Type B pancreatic cell (in vitro differentiated cells): Measurements from ENCODE around the gene SNRNP40. TPM values are rescaled to one million over a fixed set of nuclear protein-coding genes. Genes with fewer than 3 reads are reported as not detected.

Source experiments
- DNase-seq: peaks from one replicate; pipeline ENCODE4 v3.0.0; 2021; ENCODE audit warnings: mixed read lengths; ENCODE audit not compliant: unreplicated experiment; ENCODE audit errors: extremely low spot score
- H3K27ac Mint-ChIP-seq: 2 replicates; pipeline ENCODE4 v1.8.0; 2021; ENCODE audit warnings: mild to moderate bottlenecking, mixed read lengths
- H3K27me3 Mint-ChIP-seq: 2 replicates; pipeline ENCODE4 v1.8.0; 2021; ENCODE audit warnings: mixed read lengths
- H3K36me3 Mint-ChIP-seq: 2 replicates; pipeline ENCODE4 v1.8.0; 2021; ENCODE audit warnings: mixed read lengths
- H3K4me1 Mint-ChIP-seq: one replicate; pipeline ENCODE4 v1.8.0; 2021; ENCODE audit warnings: mixed read lengths; ENCODE audit not compliant: unreplicated experiment
- H3K4me3 Mint-ChIP-seq: 2 replicates; pipeline ENCODE4 v1.8.0; 2021; ENCODE audit warnings: mild to moderate bottlenecking, mixed read lengths
- H3K9me3 Mint-ChIP-seq: 2 replicates; pipeline ENCODE4 v1.8.0; 2021; ENCODE audit warnings: mixed read lengths
- CTCF ChIP-seq: fragments of 200-600 bp; sonication (generic); conservative IDR thresholded peaks from 2 replicates; pipeline ENCODE4 v1.5.0; 2021; ENCODE audit warnings: antibody characterized with exemption, mild to moderate bottlenecking
- total RNA-seq: library from RNA; stranded (reverse); gene quantifications from 2 replicates; pipeline ENCODE4 v1.2.1, GENCODE V29; 2021; ENCODE audit warnings: low replicate concordance

SNRNP40 gene
- total RNA-seq, 1 donor from 2014 or later = 79.9 TPM

GRCh38 chr1:31261916-31262315, 34.7 kb downstream of the SNRNP40 start:
- TF ChIP-seq CTCF = no peak
- no peak for DNase-seq
- Mint-ChIP-seq H3K9me3 (no peaks in the 10 kb centered on the region), H3K36me3 (peaks cover 38% of the 10 kb centered on the region), H3K4me3 (no peak overlapping the region), H3K27ac (no peak overlapping the region), H3K27me3 (no peaks in the 10 kb centered on the region), H3K4me1 (no peaks in the 10 kb centered on the region)

GRCh38 chr1:31259746-31260145, 36.8 kb downstream of the SNRNP40 start:
- H3K9me3 Mint-ChIP-seq = no peaks in the 10 kb centered on the region
- no peak for DNase-seq
- no peaks in the 10 kb centered on the region for H3K27me3 Mint-ChIP-seq
- no peak overlapping the region for H3K4me3 Mint-ChIP-seq
- H3K36me3 Mint-ChIP-seq = peaks cover 31% of the 10 kb centered on the region
- H3K4me1 Mint-ChIP-seq = no peaks in the 10 kb centered on the region
- TF ChIP-seq CTCF = no peak
- no peak overlapping the region for H3K27ac Mint-ChIP-seq

GRCh38 chr1:31258581-31258980, 38.0 kb downstream of the SNRNP40 start:
- peaks cover 24% of the 10 kb centered on the region for H3K36me3 Mint-ChIP-seq
- H3K4me3 Mint-ChIP-seq = no peak overlapping the region
- no peaks in the 10 kb centered on the region for H3K4me1 Mint-ChIP-seq
- H3K27me3 Mint-ChIP-seq = no peaks in the 10 kb centered on the region
- H3K9me3 Mint-ChIP-seq = no peaks in the 10 kb centered on the region
- H3K27ac Mint-ChIP-seq = no peak overlapping the region
- no peak for DNase-seq
- TF ChIP-seq CTCF = no peak

GRCh38 chr1:31257213-31257612, 39.4 kb downstream of the SNRNP40 start:
- Mint-ChIP-seq H3K27me3 (no peaks in the 10 kb centered on the region), H3K4me1 (no peaks in the 10 kb centered on the region), H3K9me3 (no peaks in the 10 kb centered on the region), H3K36me3 (peaks cover 24% of the 10 kb centered on the region), H3K27ac (no peak overlapping the region), H3K4me3 (no peak overlapping the region)
- no peak for DNase-seq
- TF ChIP-seq CTCF = no peak

GRCh38 chr1:31249854-31250253, 46.7 kb downstream of the SNRNP40 start:
- TF ChIP-seq CTCF = no peak
- DNase-seq = no peak
- no peak overlapping the region for H3K27ac Mint-ChIP-seq
- H3K27me3 Mint-ChIP-seq = peaks cover 8% of the 10 kb centered on the region
- H3K4me1 Mint-ChIP-seq = peaks cover 5% of the 10 kb centered on the region
- no peaks in the 10 kb centered on the region for H3K36me3 Mint-ChIP-seq
- no peak overlapping the region for H3K4me3 Mint-ChIP-seq
- H3K9me3 Mint-ChIP-seq = no peaks in the 10 kb centered on the region

GRCh38 chr1:31248276-31248675, 48.3 kb downstream of the SNRNP40 start:
- no peaks in the 10 kb centered on the region for H3K9me3 Mint-ChIP-seq
- no peak overlapping the region for H3K27ac Mint-ChIP-seq
- H3K36me3 Mint-ChIP-seq = no peaks in the 10 kb centered on the region
- peaks cover 14% of the 10 kb centered on the region for H3K27me3 Mint-ChIP-seq
- no peak for DNase-seq
- TF ChIP-seq CTCF = no peak
- peaks cover 14% of the 10 kb centered on the region for H3K4me1 Mint-ChIP-seq
- H3K4me3 Mint-ChIP-seq = no peak overlapping the region
